GM18517 (cell line): Measurements from ENCODE around the gene SLC35G2.
"Not testable (repeated sequence)": the region's sequence is repeated elsewhere in the genome, so short reads cannot be mapped to it uniquely, and the experiment has no call there.

Experiments
- ATAC-seq: cut with Tn5 transposase; IDR thresholded peaks from one replicate; pipeline ENCODE4 v1.9.1; 2021; ENCODE audit warnings: mild to moderate bottlenecking, moderate library complexity; ENCODE audit not compliant: unreplicated experiment

The SLC35G2 gene

DNA sequence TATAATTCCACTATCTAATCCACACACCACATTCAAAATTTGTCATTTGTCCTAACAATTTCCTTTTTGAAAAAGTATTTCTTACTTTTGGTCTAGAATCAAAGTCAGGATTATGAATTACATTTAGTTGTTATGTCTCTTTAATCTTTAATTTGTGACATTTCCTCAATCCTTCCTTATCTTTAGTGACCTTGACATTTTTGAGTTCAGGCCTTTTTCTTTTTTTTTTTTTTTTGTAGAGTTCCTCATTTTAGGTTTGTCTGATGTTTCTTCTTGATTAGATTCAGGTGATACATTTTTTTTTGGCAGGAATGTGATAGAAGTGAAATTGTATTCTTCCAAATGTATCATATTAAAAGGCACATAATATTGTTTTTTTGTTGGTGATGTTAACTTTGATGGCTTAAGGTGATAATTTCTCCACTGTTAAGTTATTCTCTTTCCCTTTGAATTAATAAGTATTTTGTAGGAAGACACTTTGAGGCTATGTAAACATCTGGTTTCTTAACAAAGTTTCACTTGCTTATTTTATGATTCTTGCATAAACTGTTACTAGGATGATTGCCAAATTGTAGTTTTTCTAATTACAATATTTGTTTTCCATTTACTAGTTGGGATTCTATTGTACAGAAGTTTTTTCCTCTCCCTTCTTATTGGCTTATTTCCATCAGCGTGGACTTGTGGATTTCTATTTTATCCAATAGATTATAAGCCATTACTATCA lies 16.3 kb downstream of the SLC35G2 start:
- ATAC-seq = no peak

GRCh38 chr3:136835813-136836510 lies 17.0 kb downstream of the SLC35G2 start:
- ATAC-seq = no peak

DNA sequence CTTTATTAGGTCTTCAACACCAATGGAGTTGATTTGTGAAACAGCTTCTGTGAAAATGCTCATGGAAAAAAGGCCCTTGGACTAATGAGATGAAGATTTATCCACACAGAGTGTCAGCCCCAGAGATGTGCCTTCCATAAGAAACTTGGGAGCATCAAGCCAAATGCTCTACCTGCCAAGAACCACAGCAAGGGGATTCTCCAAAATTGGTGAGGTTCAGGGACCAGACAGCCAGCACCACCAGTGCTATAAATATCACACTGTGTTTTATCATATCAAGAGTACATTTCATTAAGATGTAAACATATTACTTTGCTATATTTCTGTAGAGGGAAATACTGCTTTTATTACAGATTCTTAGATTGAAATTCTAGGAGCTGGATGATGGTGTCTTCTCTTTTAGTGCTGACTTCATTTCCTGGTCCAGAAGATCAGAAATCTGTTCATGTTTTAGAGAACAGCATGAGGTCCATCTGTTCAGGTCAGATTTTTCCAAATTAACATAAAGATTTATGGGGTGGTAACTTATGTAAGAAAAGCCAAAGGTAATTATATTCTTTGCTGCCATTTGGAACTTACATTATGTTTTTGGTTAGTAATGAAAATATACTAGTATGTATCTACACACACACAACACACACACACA lies 17.7 kb downstream of the SLC35G2 start:
- ATAC-seq = no peak

DNA sequence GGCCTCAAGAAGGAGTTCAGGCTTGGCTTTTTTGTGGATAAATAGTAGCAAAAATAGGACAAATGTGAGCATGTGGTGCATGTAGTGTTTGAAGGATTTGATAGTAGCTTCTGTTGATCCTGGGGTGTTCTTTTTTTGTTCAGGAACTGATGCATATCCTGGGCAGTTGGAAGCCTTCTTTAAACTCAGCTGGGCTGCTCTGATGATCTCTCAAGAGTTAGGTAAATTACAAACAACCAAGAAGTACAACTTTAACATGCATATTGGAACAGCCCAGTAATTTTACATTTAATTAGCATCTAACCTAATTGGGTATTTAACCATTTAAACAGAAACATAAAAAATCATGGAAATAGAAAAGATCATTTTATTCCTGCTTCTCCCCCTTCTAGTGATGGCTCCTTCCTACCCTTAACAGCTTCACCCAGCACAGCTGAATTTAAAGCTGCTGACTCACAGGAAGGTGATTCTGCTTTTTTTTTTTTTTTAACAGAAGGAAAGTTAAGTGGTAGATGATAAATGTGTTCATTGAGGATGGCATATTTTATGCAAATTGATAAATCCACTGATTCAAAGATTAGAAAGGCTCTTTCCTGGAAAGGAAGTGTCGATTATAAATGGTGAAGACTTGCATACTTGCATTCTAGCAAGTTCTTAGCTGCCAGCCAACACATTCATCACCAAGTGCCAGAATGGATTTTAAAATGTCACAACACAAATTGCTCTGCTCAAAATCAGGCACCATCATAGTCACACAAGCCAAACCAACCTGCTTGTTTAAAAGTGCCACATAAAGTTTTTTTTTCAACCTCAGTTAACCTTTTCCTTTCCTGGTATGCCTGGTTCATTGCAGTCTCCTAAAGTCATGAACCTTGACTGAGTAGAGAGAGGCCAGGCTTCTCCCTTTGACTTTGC lies 20.0 kb downstream of the SLC35G2 start:
- ATAC-seq = no peak

DNA sequence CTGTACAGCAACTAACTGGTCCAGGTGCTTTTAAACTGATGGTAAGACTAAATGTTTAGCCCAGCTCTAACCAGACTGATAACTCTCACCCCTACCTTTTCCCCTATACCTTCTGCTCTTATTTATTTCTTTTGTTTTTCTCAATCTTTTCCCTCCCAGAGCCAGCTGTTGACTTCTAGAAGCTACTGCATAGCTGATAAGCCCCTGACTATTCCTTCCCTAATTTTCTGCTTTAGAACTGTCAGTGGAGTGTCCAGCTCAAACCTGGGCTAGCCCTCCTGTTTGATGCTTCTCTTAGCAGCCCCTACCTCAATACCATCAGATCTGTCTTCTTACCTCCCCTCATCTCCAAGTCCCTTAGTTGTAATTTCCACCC lies 20.6 kb downstream of the SLC35G2 start:
- ATAC-seq = no peak

DNA sequence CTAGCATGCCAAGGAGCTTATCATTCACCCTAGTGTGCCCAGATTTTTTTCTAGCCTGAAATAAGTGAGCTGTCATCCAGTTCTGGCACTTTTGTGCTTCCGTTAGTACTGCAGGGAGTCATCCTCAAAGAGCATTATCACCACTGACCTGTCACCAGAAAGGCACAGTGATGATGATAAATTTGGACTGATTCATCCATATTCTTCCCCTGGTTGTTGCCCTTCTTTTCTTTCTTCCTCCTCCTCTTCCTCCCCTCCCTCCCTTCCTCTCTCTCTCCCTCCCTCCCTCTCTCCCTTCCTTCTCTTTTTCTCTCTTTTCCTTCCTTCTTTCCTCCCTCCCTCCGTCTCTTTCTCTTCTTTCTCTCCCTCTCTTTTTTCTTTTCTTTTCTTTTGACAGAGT lies 21.3 kb downstream of the SLC35G2 start:
- no peak for ATAC-seq

DNA sequence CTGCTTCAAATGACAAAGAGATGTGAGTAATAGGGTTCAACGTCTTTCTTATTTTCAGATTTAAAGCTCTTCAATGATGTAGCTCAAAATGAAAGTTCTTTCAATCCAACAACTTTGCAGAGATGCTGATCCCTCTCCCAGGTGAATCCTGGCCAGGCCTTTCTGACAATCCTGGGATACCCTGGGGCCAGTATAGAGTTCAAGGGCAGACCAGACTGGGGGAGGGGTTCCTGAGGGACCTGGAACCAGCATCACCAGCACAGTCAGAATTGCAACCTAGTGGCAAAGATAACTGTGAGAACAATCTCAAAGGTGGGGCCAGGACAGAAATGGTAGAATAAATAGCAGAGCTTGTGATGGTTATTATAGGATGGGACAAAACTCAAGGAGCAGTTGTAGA lies 23.4 kb downstream of the SLC35G2 start:
- ATAC-seq = no peak

- no peak for ATAC-seq
Measured at GRCh38 chr3:136844724-136845123, 25.8 kb downstream of the SLC35G2 start.

DNA sequence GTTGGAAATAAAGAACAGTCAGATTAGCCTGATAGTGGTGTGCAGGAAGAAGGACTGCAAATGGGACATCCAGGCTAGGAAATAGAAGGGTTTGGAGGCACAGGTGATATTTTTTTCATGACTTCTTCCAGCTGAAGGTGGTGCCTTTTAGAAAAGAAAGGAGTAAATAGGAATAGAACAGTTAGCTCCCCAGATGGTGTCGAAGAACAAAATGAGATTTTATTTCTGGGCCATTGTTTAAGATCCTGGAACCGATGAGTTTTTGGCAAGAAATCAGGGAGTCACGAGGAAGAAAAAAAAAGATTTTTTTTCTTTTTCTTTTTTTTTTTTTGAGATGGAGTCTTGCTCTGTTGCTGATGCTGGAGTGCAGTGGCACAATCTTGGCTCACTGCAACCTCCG lies 33.3 kb downstream of the SLC35G2 start:
- no peak for ATAC-seq

- no peak for ATAC-seq
Measured at GRCh38 chr3:136856665-136857064, 37.7 kb downstream of the SLC35G2 start.

GRCh38 chr3:136858381-136858780 lies 39.5 kb downstream of the SLC35G2 start:
- ATAC-seq = no peak

- no peak for ATAC-seq
Measured at GRCh38 chr3:136860541-136860940, 41.6 kb downstream of the SLC35G2 start.

GRCh38 chr3:136861890-136862616 lies 43.1 kb downstream of the SLC35G2 start, which contains the start of gene NCK1:
NCK1 (plus strand) TSS chr3:136862208; CDS start chr3:136928002, 65,794 bp downstream.
- peak; percentile 95 for ATAC-seq

DNA sequence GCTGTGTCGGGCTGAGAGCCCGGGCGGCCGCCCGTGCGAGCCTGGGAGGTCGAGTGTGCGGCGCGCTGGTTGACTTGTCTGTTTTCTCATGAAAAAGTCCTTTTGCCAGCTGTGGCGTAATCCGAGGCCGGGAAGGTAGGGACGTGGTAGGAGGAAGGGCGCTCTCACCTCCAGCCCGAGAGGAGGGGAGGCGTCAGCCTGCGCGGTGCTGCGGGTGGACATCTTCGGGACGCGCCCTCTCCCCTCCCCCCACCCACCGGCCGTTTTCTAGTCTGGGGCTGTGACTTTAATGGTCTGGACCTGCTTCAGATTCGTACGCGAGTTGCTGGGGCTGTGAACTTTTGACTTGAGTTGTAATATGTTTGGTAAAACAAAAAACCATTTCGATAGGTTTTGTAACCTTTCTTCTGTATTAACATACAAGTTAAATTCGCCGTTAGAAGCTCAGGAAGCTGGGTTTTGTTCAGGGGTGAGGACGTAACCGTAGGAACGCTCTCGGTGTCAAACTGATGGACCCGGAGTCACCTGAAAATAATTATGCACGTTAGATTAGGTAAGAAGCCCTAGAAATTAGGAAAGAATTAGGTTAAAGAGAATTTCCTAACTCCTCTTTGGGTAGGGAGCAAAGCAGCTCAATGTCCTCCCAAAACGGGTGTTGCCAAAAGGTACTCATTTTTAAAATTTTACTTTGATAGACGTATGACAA lies 43.8 kb downstream of the SLC35G2 start:
- peak; percentile 5 for ATAC-seq

- no peak for ATAC-seq
Measured at GRCh38 chr3:136869282-136869681, 50.4 kb downstream of the SLC35G2 start.

GRCh38 chr3:136872258-136872657 lies 53.3 kb downstream of the SLC35G2 start:
- not testable (repeated sequence) for ATAC-seq

- not testable (repeated sequence) for ATAC-seq
Measured at GRCh38 chr3:136879510-136879909, 60.6 kb downstream of the SLC35G2 start.

DNA sequence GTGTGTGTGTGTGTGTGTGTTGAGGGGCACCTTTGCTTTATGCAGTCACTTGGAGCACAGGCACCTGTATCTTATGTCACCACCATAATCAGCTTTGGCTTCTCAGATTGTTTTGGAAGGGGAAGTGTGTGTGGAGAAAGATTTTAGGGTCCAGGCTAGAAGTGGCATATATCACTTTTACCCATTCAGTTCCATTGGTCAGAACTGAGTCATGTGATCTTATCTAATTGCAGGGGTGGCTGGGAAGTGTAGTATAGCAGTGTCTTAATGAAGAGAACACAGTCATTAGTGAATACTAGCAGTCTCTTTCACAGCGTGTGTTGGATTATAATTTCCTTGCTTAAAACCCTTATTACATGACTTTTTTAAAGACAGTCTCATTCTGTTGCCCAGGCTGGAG lies 63.6 kb downstream of the SLC35G2 start:
- ATAC-seq = no peak

GRCh38 chr3:136883967-136884720 lies 65.2 kb downstream of the SLC35G2 start:
- no peak for ATAC-seq
